HepG2 (cell line): Measurements from ENCODE around the gene ARHGEF7. TPM values are rescaled to one million over a fixed set of nuclear protein-coding genes. Genes with fewer than 3 reads are reported as not detected.

Experiments used
- ATAC-seq: fragments of 200-7000 bp; cut with Tn5 transposase; 3 replicates; pipeline ENCODE4 v1.9.1; 2020; ENCODE audit warnings: mild to moderate bottlenecking, moderate library complexity
- BruUV-seq: library from RNA; stranded (reverse); fragments of 400-500 nt; replicated peaks from 2 replicates; lab custom pipeline; 2021; lab: Mats Ljungman, UMichigan
- CTCF ChIA-PET: fragments of 300-600 bp; formaldehyde crosslinking; extraction: SDS; loops from one replicate; lab custom pipeline; 2021; ENCODE audit warnings: low total read pairs, inconsistent platforms, low intra/inter-chr PET ratio; lab: Yijun Ruan, JAX
- POLR2A ChIA-PET: fragments of 350-600 bp; sonication (Branson Sonifier 250); formaldehyde crosslinking; loops from one replicate; lab custom pipeline; 2020; ENCODE audit warnings: antibody characterized with exemption, inconsistent platforms; lab: Yijun Ruan, JAX
- DNase-seq: peaks from one replicate; pipeline ENCODE4 v3.0.0-alpha.2; 2015; ENCODE audit warnings: low spot score
- FAIRE-seq: peaks from 3 replicates; lab custom pipeline; 2011; peaks lifted over from hg19 to GRCh38; lab: Jason Lieb, UNC
- H2AFZ ChIP-seq: one replicate; pipeline ENCODE4 v1.6.1; 2011; ENCODE audit warnings: low read length, inconsistent platforms
- H3K27ac ChIP-seq: fragments of 300-600 bp; 3 replicates; pipeline ENCODE4 v1.8.0; 2011; ENCODE audit warnings: mixed run types, mild to moderate bottlenecking, mixed read lengths, low read length, inconsistent platforms; ENCODE audit not compliant: insufficient read depth; ENCODE audit errors: extremely low read length
- H3K27me3 ChIP-seq, 2 experiments: fragments of 200-600 bp in 1 of 2; 2 replicates in 1 of 2; 3 replicates in 1 of 2; pipeline versions ENCODE4 v1.6.0 to v1.8.0; 2011; ENCODE audit warnings: low read length in 2 of 2, mild to moderate bottlenecking in 2 of 2, moderate library complexity in 2 of 2, inconsistent platforms in 1 of 2; ENCODE audit not compliant: insufficient read depth in 2 of 2, control insufficient read depth in 1 of 2
- H3K36me3 ChIP-seq, 2 experiments: fragments of 200-600 bp in 1 of 2; replicated peaks in 1 of 2; 2 replicates in 1 of 2; 3 replicates in 1 of 2; pipeline versions ENCODE4 v1.5.1 to v1.8.0; 2011; ENCODE audit warnings: low read length in 2 of 2, inconsistent platforms in 1 of 2; ENCODE audit not compliant: insufficient read depth in 2 of 2, control insufficient read depth in 1 of 2
- H3K4me1 ChIP-seq: 2 replicates; pipeline ENCODE4 v1.5.1; 2012; ENCODE audit warnings: low read length, inconsistent platforms; ENCODE audit not compliant: insufficient read depth
- H3K4me2 ChIP-seq: 2 replicates; pipeline ENCODE4 v1.6.0; 2011; ENCODE audit warnings: low read depth, low read length, inconsistent platforms
- H3K4me3 ChIP-seq, 3 experiments: fragments of 200-600 bp in 1 of 3; sonication (generic), shearing (Covaris generic) in 1 of 3; replicated peaks in 1 of 3; 2 replicates each; pipeline ENCODE4 v1.5.1; 2011 to 2016; ENCODE audit warnings: low read length in 3 of 3, inconsistent platforms in 2 of 3, low read depth in 2 of 3, mild to moderate bottlenecking in 2 of 3, control low read depth in 1 of 3, mixed read lengths in 1 of 3; ENCODE audit not compliant: insufficient read depth in 1 of 3
- H3K79me2 ChIP-seq: one replicate; pipeline ENCODE4 v1.6.1; 2011; ENCODE audit warnings: low read length, inconsistent platforms; ENCODE audit not compliant: insufficient read depth
- H3K9ac ChIP-seq: 2 replicates; pipeline ENCODE4 v1.6.0; 2011; ENCODE audit warnings: mild to moderate bottlenecking, low read depth, low read length, inconsistent platforms; ENCODE audit not compliant: insufficient read depth
- H3K9me3 ChIP-seq: 2 replicates; pipeline ENCODE4 v1.5.1; 2012; ENCODE audit warnings: mild to moderate bottlenecking, low read length
- H4K20me1 ChIP-seq: 2 replicates; pipeline ENCODE4 v1.6.0; 2011; ENCODE audit warnings: inconsistent platforms, mild to moderate bottlenecking, low read length, moderate library complexity; ENCODE audit not compliant: insufficient read depth
- EEA1 ChIP-seq: sonication (generic); formaldehyde crosslinking; IDR thresholded peaks from 2 replicates; pipeline ENCODE4 v1.5.1; 2020; ENCODE audit warnings: mild to moderate bottlenecking, missing genetic modification reagents, borderline replicate concordance
- FLYWCH1 ChIP-seq: sonication (generic); formaldehyde crosslinking; IDR thresholded peaks from 2 replicates; pipeline ENCODE4 v1.8.1; 2023; ENCODE audit warnings: mild to moderate bottlenecking, missing genetic modification reagents
- PHB2 ChIP-seq: fragments of 450-650 bp; IDR thresholded peaks from 2 replicates; pipeline ENCODE4 v1.6.1; 2018; ENCODE audit not compliant: partially characterized antibody
- PRPF4 ChIP-seq: fragments of 200-400 bp; formaldehyde crosslinking; IDR thresholded peaks from 2 replicates; pipeline ENCODE4 v1.6.1; 2016; ENCODE audit warnings: low read length, low read depth; ENCODE audit not compliant: poor library complexity, severe bottlenecking
- RELA ChIP-seq: sonication (generic); formaldehyde crosslinking; IDR thresholded peaks from 2 replicates; pipeline ENCODE4 v1.4.0; 2020; ENCODE audit warnings: missing genetic modification reagents
- SETDB1 ChIP-seq: sonication (generic); formaldehyde crosslinking; IDR thresholded peaks from 2 replicates; pipeline ENCODE4 v1.5.1; 2020; ENCODE audit warnings: missing genetic modification reagents, mild to moderate bottlenecking, borderline replicate concordance
- SP140L ChIP-seq: sonication (generic); formaldehyde crosslinking; IDR thresholded peaks from 2 replicates; pipeline ENCODE4 v1.4.0; 2020; ENCODE audit warnings: missing genetic modification reagents, borderline replicate concordance
- TEAD2 ChIP-seq: sonication (generic); formaldehyde crosslinking; IDR thresholded peaks from 2 replicates; pipeline ENCODE4 v1.9.0; 2021; ENCODE audit warnings: missing genetic modification reagents
- ZNF431 ChIP-seq: sonication (generic); formaldehyde crosslinking; IDR thresholded peaks from 2 replicates; pipeline ENCODE4 v1.9.0; 2022; ENCODE audit warnings: missing genetic modification reagents, low read depth, mild to moderate bottlenecking, borderline replicate concordance
- ZNF570 ChIP-seq: sonication (generic); formaldehyde crosslinking; IDR thresholded peaks from 2 replicates; pipeline ENCODE4 v1.4.0; 2020; ENCODE audit warnings: mild to moderate bottlenecking, missing genetic modification reagents, borderline replicate concordance
- ZNF614 ChIP-seq: IDR thresholded peaks from 2 replicates; pipeline ENCODE4 v1.6.1; 2018; ENCODE audit warnings: missing biosample characterization, missing genetic modification reagents, inconsistent platforms, borderline replicate concordance
- ZNF879 ChIP-seq: sonication (generic); formaldehyde crosslinking; IDR thresholded peaks from 2 replicates; pipeline ENCODE4 v1.8.1; 2023; ENCODE audit warnings: missing genetic modification reagents
- WGBS: methylation state at CpG from one replicate; pipeline ENCODE4 v1.1.6; 2017; ENCODE audit warnings: low lambda C conversion rate; 5-methylcytosine and 5-hydroxymethylcytosine counted together
- in situ Hi-C: cut with HindIII; loops from 2 replicates; pipeline ENCODE4 v1.10.0; 2017; ENCODE audit warnings: low pct_unique_long_range_greater_than_20kb; ENCODE audit not compliant: extremely low pct_ligation_motif_present
- intact Hi-C: fragments of 100-400 bp; cut with micrococcal nuclease; formaldehyde crosslinking; loops from one replicate; pipeline ENCODE4 v1.10.0; 2022; ENCODE audit not compliant: unreplicated experiment
- polyA plus RNA-seq, 8 experiments: library from polyadenylated mRNA; depleted of rRNA in 3 of 8; stranded (reverse) in 7 of 8; unstranded in 1 of 8; fragments of >200 nt; fragmentation: Illumina TruSeq in 4 of 8; extraction: Trizol in 4 of 8; gene quantifications; 2 replicates each; pipeline versions ENCODE4 v1.2.1 to v1.2.3, GENCODE V29; 2011 to 2016; ENCODE audit warnings: low read depth in 4 of 8, missing spikeins in 1 of 8, mixed read lengths in 1 of 8; ENCODE audit not compliant: insufficient read depth in 1 of 8
- total RNA-seq, 5 experiments: library from RNA; depleted of rRNA; stranded (reverse); fragments of >200 nt; fragmentation: Illumina TruSeq; extraction: Trizol; gene quantifications; 2 replicates each; pipeline ENCODE4 v1.2.3, GENCODE V29; 2016; ENCODE audit warnings: low read depth in 1 of 5
- TF ChIP-seq, protein P1 (sequence below): sonication (generic); formaldehyde crosslinking; IDR thresholded peaks from 2 replicates; pipeline ENCODE4 v1.4.0; 2020; ENCODE audit warnings: missing genetic modification reagents, borderline replicate concordance
- TF ChIP-seq, protein P2 (sequence below), 2 experiments: IDR thresholded peaks; 2 replicates each; pipeline ENCODE4 v1.6.1; 2011 to 2012; ENCODE audit warnings: low read length in 2 of 2, borderline replicate concordance in 1 of 2, low read depth in 1 of 2, mild to moderate bottlenecking in 1 of 2, moderate library complexity in 1 of 2
- TF ChIP-seq, protein P3 (sequence below): sonication (generic); formaldehyde crosslinking; IDR thresholded peaks from 2 replicates; pipeline ENCODE4 v1.4.0; 2020; ENCODE audit warnings: mild to moderate bottlenecking, low read depth, missing genetic modification reagents

The ARHGEF7 gene
- total and polyA plus RNA-seq, 2 of the 13 experiments (the other 11 are each of a cell fraction or from before 2014, with no cell fraction given) = 15.7 to 22.3 TPM

DNA sequence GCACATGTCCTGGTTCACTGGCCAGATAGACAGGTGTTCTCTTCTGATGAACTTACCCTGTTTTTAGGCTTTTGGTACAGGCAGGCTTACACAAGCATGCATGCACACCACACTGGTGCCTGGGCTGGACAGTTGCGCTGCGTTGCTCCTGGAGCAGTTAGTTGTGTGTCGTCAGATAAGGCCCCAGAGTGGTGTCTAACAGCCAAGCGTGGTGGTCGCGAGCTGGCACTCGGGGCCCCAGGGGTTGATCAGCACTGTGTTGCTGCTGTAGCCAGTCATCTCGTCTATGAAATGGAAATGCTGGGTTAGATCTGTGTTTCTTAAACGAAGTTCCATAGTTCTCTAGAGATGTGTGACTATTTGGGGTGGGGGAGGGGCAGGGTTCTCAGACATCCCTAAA is 180.8 kb downstream of the ARHGEF7 start:
- WGBS = 98% methylated on average over 9 of the region's 9 CpGs
- Histone ChIP-seq H3K27me3 (no peaks in the 10 kb centered on the region), H3K79me2 (no peaks in the 10 kb centered on the region), H3K4me1 (no peaks in the 10 kb centered on the region), H4K20me1 (peaks cover 3% of the 10 kb centered on the region; the same call in 1 of the 2 replicates), H3K9me3 (no peaks in the 10 kb centered on the region), H3K4me2 (no peak overlapping the region), H3K27ac (no peak overlapping the region), H3K9ac (no peak overlapping the region), H3K36me3 (peaks cover 10 to 54% of the 10 kb centered on the region in 2 experiments; a peak in 4 of 5 replicates), H3K4me3 (no peak overlapping the region), H2AFZ (no peak overlapping the region)
- ChIA-PET POLR2A (no interaction called here), CTCF (no interaction called here)
- DNase-seq (no peak), FAIRE-seq (no peak), ATAC-seq (no peak)
- no peak for TF ChIP-seq PHB2
- TF ChIP-seq EEA1 (CRISPR knock-in tag) = no peak
- no peak for TF ChIP-seq TEAD2
- TF ChIP-seq, protein P1, sequence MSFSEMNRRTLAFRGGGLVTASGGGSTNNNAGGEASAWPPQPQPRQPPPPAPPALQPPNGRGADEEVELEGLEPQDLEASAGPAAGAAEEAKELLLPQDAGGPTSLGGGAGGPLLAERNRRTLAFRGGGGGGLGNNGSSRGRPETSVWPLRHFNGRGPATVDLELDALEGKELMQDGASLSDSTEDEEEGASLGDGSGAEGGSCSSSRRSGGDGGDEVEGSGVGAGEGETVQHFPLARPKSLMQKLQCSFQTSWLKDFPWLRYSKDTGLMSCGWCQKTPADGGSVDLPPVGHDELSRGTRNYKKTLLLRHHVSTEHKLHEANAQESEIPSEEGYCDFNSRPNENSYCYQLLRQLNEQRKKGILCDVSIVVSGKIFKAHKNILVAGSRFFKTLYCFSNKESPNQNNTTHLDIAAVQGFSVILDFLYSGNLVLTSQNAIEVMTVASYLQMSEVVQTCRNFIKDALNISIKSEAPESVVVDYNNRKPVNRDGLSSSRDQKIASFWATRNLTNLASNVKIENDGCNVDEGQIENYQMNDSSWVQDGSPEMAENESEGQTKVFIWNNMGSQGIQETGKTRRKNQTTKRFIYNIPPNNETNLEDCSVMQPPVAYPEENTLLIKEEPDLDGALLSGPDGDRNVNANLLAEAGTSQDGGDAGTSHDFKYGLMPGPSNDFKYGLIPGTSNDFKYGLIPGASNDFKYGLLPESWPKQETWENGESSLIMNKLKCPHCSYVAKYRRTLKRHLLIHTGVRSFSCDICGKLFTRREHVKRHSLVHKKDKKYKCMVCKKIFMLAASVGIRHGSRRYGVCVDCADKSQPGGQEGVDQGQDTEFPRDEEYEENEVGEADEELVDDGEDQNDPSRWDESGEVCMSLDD (CRISPR knock-in tag) = no peak
- TF ChIP-seq ZNF614 (CRISPR knock-in tag) = no peak
- no peak for TF ChIP-seq ZNF431
- no peak for TF ChIP-seq SP140L (CRISPR knock-in tag)
- TF ChIP-seq RELA = no peak
- TF ChIP-seq PRPF4 = no peak
- TF ChIP-seq ZNF570 (CRISPR knock-in tag) = no peak
- no peak for TF ChIP-seq ZNF879 (CRISPR knock-in tag)
- TF ChIP-seq, protein P2, sequence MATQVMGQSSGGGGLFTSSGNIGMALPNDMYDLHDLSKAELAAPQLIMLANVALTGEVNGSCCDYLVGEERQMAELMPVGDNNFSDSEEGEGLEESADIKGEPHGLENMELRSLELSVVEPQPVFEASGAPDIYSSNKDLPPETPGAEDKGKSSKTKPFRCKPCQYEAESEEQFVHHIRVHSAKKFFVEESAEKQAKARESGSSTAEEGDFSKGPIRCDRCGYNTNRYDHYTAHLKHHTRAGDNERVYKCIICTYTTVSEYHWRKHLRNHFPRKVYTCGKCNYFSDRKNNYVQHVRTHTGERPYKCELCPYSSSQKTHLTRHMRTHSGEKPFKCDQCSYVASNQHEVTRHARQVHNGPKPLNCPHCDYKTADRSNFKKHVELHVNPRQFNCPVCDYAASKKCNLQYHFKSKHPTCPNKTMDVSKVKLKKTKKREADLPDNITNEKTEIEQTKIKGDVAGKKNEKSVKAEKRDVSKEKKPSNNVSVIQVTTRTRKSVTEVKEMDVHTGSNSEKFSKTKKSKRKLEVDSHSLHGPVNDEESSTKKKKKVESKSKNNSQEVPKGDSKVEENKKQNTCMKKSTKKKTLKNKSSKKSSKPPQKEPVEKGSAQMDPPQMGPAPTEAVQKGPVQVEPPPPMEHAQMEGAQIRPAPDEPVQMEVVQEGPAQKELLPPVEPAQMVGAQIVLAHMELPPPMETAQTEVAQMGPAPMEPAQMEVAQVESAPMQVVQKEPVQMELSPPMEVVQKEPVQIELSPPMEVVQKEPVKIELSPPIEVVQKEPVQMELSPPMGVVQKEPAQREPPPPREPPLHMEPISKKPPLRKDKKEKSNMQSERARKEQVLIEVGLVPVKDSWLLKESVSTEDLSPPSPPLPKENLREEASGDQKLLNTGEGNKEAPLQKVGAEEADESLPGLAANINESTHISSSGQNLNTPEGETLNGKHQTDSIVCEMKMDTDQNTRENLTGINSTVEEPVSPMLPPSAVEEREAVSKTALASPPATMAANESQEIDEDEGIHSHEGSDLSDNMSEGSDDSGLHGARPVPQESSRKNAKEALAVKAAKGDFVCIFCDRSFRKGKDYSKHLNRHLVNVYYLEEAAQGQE (IDR thresholded peaks at IDR 0.05; ENCODE audit: borderline replicate concordance in 1 of 2, low read depth in 1 of 2, low read length in 2 of 2) = no peak
- no peak for TF ChIP-seq SETDB1 (CRISPR knock-in tag)
- TF ChIP-seq, protein P3, sequence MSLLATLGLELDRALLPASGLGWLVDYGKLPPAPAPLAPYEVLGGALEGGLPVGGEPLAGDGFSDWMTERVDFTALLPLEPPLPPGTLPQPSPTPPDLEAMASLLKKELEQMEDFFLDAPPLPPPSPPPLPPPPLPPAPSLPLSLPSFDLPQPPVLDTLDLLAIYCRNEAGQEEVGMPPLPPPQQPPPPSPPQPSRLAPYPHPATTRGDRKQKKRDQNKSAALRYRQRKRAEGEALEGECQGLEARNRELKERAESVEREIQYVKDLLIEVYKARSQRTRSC (CRISPR knock-in tag) = no peak
- no peak for TF ChIP-seq FLYWCH1 (CRISPR knock-in tag)
- in situ Hi-C loops (no loop called here), intact Hi-C loops (no loop called here)
- BruUV-seq = no TSS peak
